Activated gamma-delta T cell (primary cell): ENCODE measurements around the gene HEPN1.

Experiments
- DNase-seq: peaks from one replicate; lab custom pipeline; 2025; lab: John Stamatoyannopoulos, UW
- total RNA-seq, 2 donors: gene quantifications; one replicate each; lab custom pipeline; 2026; lab: John Stamatoyannopoulos, UW

Gene HEPN1
- total RNA-seq: 0 to 0.04 reads per million in 2 donors

DNA sequence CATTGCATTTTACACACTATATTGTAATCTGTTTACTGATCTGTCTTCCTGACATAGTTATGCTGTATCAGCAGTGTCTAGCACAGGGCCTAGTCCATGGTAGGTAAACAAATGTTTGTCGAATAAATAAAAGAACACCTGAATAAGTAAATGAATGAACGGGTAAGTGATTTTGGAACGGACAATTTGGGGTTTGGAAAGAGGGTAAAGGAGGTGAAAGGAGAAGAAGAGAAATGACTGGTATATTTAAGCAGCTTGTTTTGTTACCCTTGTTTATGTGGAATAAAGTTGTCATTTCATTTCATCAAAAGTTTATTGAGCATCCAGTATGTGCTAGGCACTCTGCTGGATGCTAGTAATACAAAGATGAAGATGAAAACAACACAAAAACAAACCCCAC lies at the start of gene HEPN1:
Gene HEPN1 (plus strand): TSS at position 301 of the 400 bp plus-strand sequence.
- DNase-seq: no peak

DNA sequence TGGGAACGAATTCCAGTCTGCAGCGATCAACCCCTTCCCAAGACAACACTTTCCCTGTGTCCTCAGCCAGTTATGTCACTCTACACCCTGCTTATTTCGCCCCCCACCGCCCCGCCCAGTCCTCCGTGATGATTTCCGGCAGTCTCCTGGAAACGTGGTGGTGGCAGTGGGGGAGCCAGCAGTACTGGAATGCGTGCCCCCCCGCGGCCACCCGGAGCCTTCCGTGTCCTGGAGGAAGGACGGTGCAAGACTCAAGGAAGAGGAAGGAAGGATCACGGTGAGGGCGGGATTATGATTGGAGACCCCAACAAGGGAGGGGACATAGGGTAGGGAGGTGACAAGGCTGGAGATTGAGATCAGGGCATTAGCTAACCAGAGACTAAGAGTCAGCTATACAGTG lies 49.7 kb upstream of the HEPN1 start:
- no peak for DNase-seq

- no peak for DNase-seq
Measured at GRCh38 chr11:124869856-124870387, 49.1 kb upstream of the HEPN1 start.

- DNase-seq: no peak
Measured at GRCh38 chr11:124870430-124870829, 48.6 kb upstream of the HEPN1 start.

DNA sequence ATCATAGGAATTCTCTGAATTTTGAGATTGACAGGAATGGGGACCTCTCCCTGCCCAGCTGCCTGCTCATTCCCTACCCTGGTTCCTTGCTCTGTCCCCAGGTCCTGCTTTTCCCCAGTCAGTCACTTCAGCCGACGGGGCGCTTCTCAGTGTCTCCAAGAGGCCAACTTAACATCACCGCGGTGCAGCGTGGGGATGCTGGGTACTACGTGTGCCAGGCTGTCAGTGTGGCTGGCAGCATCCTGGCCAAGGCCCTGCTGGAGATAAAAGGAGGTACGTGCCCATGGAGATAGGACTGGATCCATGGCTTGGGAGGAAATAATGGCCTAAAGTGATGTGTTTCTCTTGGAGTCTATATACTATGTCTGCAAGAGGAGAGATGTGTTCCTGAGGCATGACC lies 46.8 kb upstream of the HEPN1 start:
- DNase-seq: no peak

GRCh38 chr11:124872741-124873140 lies 46.3 kb upstream of the HEPN1 start:
- no peak for DNase-seq

DNA sequence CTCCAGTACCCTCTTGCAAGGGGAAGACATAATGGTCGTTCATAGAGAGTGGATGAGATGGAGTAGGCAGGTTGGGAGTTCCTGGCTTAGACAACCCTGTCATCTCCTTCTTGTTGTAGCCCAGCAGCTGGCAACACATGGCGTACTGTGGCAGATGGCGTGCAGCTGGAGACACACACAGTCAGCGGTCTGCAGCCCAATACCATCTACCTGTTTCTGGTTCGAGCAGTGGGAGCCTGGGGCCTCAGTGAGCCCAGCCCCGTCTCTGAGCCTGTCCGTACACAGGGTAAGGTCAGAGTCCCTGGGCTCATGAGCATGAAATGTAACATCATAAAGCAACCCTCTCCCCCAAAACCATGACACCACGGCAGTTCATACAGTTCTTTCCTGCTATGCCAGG lies 45.1 kb upstream of the HEPN1 start:
- no peak for DNase-seq

GRCh38 chr11:124874571-124875255 lies 44.3 kb upstream of the HEPN1 start:
- DNase-seq: no peak

DNA sequence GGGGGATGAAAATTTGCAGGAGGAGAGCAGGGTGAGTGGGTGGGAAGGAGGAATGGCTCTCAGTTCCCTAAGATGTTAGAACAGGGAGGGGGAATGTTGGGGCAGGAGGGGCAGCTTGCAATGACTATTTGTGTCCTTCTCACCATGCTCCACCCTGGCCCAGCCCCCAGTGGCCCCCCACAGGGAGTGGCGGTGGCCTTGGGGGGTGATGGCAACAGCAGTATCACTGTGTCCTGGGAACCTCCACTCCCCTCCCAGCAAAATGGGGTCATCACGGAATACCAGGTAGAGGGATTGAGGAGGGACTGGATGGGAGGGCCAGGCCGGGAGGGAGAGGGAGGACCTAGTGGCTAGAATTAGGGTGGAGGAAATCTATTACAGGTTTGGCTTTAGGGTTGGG lies 43.6 kb upstream of the HEPN1 start:
- DNase-seq: no peak

DNA sequence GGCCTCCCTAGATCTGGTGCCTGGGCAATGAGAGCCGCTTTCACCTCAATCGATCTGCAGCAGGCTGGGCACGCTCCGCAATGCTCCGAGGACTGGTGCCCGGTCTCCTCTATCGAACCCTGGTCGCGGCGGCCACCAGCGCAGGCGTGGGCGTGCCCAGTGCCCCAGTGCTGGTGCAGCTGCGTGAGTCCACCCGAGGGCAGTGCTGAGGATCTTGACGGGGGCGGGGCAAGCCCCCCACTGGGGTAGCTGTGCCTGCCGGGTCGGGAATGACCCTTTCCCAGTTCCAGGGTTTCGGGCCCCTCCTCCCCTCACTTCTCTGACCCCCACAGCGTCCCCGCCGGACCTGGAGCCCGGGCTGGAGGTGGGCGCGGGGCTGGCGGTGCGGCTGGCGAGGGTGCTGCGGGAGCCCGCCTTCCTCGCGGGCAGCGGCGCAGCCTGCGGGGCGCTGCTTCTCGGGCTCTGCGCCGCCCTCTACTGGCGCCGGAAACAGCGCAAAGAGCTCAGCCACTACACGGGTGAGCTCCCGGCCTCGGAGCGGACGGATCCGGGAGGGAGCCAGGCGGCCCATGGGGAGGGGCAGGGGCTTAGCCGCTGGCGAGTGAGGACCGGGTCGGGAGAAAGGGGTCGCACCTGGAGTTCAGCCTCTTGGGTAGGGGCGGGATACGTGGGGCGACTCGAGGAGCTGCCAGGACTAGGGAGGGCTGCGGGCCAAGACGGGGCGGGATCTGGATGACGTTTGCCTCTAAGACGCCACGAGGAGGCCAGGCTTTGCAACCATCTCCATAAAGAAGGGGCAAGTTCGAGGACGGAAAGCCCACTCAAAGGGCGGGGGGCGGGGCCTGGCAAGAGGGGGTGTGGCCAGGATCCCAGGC lies 42.9 kb upstream of the HEPN1 start:
- DNase-seq: peak; percentile 53

GRCh38 chr11:124876818-124877630 lies 42.0 kb upstream of the HEPN1 start:
- DNase-seq: no peak

- no peak for DNase-seq
Measured at GRCh38 chr11:124877631-124877909, 41.5 kb upstream of the HEPN1 start.

- no peak for DNase-seq
Measured at GRCh38 chr11:124877910-124878758, 40.9 kb upstream of the HEPN1 start.

DNA sequence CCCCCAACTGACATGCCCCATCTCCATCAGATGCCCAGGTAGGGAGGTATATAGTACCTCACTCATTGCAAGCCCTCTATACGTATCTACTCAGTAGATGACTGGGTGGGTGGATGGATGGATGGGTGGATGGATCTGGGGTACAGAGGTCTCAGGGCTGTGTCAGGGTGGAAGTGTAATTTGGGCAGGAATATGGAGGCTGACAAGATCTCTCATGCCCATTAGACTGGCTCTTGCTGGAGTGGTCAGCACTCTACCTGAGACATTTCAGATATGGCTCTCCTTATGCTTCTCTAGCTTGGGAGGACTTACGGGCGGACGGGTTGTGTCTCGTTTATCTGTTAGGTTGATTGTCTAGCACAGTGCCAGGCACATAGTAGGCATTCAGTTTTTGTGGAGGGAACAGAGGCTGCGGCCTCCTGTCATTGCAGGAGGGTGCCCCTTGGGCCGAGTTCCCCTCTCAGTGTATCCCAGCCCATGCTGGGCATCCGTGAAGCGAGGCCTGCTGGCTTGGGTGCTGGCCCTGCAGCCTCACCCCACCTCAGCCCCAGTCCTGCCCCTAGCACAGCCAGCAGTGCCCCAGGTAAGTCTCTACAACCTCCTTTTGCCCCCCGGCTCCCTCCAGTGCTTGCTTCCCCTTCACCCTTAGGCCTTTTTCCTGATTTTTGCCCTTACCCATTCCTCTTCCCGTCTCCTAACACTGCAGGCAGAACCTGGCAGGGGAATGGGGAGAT lies 40.1 kb upstream of the HEPN1 start:
- DNase-seq: no peak

GRCh38 chr11:124879493-124880289 lies 39.4 kb upstream of the HEPN1 start:
- DNase-seq: no peak

DNA sequence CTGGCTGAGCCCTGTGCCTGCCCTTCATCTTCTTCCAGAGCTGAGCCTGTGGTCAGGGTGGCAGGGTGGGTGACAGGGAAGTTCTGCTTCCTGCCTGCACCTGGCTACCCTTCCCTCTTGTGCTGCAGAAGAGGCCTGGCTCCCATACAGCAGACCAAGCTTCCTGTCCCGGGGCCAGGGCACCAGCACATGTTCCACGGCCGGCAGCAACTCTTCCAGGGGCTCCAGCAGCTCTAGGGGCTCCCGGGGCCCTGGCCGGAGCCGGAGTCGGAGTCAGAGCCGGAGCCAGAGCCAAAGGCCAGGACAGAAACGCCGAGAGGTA lies 38.8 kb upstream of the HEPN1 start:
- no peak for DNase-seq

DNA sequence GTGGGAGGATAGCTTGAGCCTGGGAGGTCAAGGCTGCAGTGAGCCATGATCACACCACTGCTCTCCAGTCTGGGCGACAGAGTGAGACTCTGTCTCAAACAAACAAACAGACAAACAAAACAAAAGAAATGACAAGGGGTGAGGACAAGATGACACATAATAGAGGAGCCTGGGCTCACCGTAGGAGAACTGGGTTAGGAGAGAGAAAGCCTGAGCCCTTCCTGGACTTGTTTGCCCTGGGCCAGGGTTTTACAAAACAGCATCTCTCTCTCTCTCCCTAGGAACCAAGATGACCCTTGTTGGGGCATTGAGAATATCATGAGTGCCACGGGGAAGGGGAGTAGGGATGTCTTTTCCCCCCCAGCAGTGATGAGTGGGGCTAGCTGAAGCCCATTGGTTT lies 38.1 kb upstream of the HEPN1 start:
- DNase-seq: no peak

- no peak for DNase-seq
Measured at GRCh38 chr11:124882339-124883071, 36.5 kb upstream of the HEPN1 start.

GRCh38 chr11:124884340-124884739 lies 34.7 kb upstream of the HEPN1 start:
- no peak for DNase-seq
